Measurements from ENCODE around the gene BBS1.

GRCh38 chr11:66510271-66510989, at the start of gene BBS1:
- peak; percentile 88 to 90 (median 88) for TF ChIP-seq POLR2AphosphoS5 (IDR thresholded peaks at IDR 0.05)
- TF ChIP-seq CTCF (IDR thresholded peaks at IDR 0.05 in 8 of 11, conservative IDR thresholded peaks at IDR 0.05 in 3 of 11): no peak
- no peak for TF ChIP-seq POLR2A (IDR thresholded peaks at IDR 0.05)
